HG02798 (cell line): ENCODE results near the gene MCF2L2.

Experiments
- ATAC-seq: cut with Tn5 transposase; IDR thresholded peaks from one replicate; pipeline ENCODE4 v1.9.1; 2021; ENCODE audit warnings: mild to moderate bottlenecking; ENCODE audit not compliant: unreplicated experiment, poor library complexity

The MCF2L2 gene

GRCh38 chr3:183275418-183275817 is 153.0 kb downstream of the MCF2L2 start:
- no peak for ATAC-seq

DNA sequence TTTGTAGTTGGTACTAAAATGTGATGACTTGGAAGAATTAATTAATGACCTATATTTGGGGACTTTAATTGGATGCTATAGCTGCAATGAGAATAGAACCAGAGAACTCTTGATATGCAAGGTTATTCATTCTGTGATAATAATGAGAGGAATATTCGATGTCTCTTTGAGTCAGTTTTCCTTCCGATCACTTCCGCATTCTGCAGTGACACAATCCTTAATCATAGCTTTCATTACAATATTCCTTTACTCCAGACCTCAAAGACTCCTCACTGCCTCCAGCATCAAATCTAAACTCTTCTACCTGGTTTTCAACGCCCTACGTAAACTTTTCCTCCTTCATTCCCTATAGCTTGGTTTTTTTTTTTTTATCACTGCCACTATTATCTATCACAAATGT is 153.8 kb downstream of the MCF2L2 start:
- no peak for ATAC-seq

GRCh38 chr3:183272791-183273190 is 155.6 kb downstream of the MCF2L2 start:
- no peak for ATAC-seq

DNA sequence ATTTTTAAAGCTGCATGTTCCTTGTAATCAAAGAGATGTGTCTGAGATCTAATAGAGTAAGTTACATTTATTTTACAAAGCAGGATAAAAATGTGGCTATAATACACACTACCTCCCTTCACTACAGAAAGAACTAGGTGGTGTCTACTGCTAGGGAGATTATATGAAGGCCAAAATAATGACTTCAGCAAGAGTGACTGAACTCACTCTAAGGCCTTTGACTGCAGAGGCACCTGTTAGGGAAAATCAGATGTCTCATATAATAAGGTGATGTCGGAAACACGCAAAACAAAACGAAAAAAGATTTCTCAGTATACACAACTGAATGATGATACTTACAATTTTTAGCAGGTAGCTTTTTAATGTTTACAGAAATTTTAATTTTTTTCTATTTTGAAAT is 156.3 kb downstream of the MCF2L2 start:
- ATAC-seq: no peak

DNA sequence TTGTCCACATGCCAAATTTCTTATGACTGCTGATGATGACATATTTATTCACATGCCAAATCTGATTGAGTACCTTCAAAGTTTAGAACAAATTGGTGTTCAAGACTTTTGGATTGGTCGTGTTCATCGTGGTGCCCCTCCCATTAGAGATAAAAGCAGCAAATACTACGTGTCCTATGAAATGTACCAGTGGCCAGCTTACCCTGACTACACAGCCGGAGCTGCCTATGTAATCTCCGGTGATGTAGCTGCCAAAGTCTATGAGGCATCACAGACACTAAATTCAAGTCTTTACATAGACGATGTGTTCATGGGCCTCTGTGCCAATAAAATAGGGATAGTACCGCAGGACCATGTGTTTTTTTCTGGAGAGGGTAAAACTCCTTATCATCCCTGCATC is 158.1 kb downstream of the MCF2L2 start:
- ATAC-seq: no peak

DNA sequence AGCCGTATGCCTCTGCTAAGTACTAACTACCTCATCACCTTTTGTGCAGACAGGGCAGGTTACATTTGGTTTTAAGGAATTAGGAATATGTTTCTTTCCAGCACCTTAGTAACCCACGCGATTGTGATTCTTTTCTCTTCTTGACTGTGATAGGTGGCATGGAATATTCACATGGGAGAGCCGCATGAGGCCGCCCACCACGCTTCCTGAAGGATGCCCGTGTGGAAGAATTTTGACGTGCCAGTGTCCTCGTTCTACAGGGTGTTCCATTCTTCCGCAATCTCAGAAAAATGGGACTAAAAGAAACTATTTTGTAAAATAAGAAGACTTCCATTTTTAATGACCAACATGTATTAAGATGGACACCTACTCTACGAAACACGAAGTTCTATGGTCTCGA is 159.1 kb downstream of the MCF2L2 start:
- ATAC-seq: no peak

DNA sequence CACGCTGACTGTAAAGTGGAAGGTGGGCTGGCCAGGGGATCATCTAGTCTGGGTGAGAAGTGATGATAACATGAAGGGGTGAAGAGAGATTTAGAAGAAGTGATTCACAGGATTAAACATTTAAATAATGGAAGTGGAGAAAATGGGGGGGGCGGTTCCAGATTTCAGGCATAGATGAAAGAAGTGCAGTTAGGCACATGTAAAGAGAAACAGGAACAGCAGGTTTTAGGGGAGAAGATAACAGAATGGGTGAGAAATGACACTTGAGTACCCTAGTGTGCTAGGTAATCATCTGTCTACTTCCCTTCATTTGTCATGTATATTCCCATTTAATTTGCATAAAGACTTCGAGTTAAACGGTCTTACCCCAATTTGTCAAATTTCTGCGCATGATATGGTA is 160.1 kb downstream of the MCF2L2 start:
- ATAC-seq: no peak

DNA sequence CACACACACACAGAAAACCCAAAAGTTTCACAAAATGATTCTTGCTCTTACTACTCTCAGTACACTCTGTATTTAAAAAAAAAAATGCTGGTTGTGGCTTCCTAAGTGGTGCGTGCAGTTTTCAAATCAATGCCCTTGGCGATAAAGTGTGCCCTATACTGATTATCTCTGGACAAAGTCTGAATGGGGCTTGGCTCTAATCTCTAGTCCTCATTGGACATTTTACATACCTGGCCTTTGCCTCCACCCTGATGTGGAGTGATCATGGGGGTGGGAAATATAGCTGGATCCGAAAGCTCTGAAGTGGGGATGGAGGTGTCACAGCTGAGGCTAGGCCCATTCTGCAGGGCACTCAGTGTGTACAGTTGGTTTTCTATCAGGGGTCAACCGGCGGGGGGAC is 161.3 kb downstream of the MCF2L2 start:
- ATAC-seq: no peak

DNA sequence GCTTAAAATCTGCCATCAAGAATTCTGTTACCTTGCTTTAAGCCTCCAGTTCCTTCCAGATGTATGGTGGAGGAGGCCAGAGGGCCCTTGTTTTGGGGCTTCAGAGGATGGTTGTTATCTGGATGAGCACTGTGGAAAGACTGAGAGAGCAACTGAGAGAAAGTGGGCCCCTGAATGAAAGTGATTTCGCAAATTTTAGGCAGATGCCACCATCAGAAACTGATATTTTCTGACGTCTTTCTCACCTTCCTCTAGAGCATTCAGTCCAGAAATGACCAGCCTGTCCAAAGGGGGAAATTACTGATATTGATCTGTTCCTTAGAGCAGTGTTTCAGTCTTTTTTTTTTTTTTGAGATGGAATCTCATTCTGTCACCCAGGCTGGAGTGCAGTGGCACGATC is 162.0 kb downstream of the MCF2L2 start:
- ATAC-seq: no peak

DNA sequence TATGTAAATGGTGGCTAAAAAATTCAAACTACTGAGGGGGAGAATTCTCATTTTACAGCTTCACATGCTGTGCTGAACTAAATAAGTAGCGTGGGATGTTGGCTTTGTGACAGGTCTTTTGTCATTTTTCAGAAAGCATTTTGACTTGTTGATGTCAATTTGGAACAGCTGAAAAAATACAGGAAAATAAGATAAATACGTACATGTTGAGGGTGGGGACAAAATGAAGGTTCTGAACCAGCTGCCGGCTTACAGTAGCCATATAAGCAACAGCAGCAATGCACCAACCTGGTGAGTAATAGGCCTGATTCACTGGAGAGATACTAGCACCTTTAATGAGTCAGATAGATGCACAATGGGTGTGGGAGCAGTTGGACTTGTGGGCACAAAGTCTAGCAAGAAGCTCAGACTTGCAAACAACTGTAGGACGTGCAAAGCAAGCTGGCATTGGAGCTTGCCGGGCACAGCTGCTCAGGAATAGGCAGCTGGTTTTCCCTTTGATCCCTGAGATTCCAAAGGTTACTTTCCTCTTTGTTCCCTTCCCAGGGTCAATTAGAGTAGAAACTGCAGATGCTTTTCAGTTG is 162.5 kb downstream of the MCF2L2 start:
- no peak for ATAC-seq

- no peak for ATAC-seq
These were observed 163.2 kb downstream of the MCF2L2 start for GRCh38 chr3:183265157-183265642.

GRCh38 chr3:183264268-183264667 is 164.2 kb downstream of the MCF2L2 start:
- no peak for ATAC-seq

DNA sequence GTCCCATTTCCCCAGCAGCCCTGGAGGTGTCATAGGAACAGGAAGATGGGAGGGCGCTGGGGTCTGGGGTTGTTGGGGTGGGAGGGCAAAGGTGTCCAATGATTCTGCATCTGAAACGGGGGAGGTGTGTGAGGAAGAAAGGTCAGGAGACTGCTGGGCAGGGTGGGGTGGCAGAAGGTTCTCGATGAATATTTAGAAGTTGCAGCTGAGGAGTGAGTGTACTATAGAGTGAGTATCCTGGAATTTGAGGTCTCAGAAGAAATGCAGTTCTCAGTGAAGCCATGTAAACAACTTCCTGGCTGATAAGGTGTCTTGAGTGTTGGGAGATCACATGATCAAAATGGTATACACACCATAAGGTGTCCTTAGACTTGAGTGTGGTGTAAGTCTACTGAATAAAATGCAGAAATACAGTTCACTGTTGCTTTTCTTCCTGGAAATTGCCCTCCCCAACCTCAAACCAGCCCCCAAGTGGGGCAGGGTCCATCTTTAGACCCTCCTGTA is 165.5 kb downstream of the MCF2L2 start:
- no peak for ATAC-seq

DNA sequence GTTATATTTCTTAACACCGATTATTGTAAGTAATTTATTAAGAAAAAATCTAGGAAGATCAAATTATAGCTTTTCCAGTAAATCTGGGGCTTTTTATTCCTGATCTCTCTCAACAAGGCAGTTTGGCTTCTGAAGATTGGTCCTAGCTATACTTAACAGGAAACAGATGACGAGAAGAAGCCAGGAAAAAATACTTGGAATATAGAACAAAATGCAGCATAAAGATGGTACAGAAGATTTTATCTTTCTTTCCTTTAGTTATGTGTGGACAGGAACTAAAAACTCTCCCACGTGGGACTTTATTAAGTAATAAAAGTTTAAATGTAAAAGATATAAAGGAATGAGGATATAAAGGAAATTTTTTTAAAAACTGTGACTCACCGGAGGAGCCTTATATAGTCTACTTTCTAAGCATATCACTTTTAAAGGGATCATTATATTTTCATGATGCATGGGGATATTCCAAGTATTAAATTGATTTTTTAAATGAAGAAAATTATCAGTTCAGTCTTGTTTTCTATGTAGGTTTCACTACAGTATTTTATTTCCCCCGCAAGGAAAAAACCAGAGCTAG is 167.2 kb downstream of the MCF2L2 start:
- ATAC-seq: no peak

DNA sequence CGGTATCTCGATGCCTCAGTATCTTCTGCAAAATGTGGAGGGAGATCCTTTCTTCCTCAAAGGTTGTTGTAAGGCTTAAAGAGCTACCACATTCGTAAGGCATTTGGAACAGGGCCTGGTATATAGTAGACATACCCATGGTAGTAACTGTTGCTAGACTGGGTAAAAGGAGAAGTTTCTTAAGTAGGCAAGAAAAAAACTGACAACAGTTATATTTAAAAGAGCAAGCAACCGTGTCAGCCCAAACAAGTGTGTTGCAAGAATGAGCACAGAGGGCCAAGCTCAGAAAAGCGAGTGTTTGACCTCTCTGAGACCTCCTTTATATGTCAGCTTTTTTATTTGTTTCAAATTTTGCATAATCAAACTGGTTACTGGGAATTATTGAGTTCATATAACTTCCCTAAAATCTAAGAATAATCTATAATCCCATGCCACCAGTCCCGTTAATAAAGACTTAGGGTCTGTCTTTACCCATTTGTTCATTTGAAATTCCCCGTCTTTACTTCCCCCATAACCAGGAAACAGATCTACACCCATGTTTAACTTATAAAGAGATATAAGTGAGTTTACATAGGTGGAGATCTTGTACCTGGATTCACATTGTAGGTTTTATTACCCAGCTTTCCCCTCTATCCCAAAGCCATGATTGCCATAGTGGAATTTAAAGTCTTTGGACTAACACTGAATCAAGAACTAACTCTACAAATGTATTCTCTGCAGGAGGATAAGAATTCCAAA is 168.1 kb downstream of the MCF2L2 start:
- ATAC-seq: no peak

GRCh38 chr3:183259621-183260020 is 168.8 kb downstream of the MCF2L2 start:
- ATAC-seq: no peak

- ATAC-seq: no peak
These were observed 169.3 kb downstream of the MCF2L2 start for GRCh38 chr3:183259087-183259486.

DNA sequence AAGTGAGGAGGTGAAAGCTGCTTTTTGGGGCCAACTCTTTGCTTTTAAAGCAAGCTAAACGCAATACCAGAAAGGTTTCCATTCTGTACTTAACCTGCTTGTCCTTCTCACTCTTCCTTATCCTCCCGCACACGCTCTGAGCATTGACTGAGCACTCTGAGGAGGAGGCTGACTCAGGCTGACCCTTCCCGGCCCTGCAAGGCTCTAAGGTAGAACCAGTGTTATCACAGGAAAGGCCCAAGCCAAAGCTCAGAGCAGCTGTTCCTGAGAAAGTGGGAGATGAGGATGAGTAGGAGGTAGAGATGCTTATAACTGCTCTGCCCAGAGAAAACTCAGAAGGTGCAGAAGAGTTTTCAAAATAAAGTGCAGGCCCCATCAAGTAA is 173.1 kb downstream of the MCF2L2 start:
- ATAC-seq: no peak

GRCh38 chr3:183254487-183255347 is 173.7 kb downstream of the MCF2L2 start:
- no peak for ATAC-seq
